ENCODE measurements around the gene FANCI. TPM values are rescaled to one million over a fixed set of nuclear protein-coding genes. Genes with fewer than 3 reads are reported as not detected.

The FANCI gene
- total RNA-seq, 1 donor from 2014 or later, result 66.5 TPM

- Mint-ChIP-seq H3K36me3 (ENCODE audit: insufficient read depth) (no peaks in the 10 kb centered on the region), H3K9me3 (ENCODE audit: low read depth) (no peaks in the 10 kb centered on the region), H3K27ac (no peak overlapping the region), H3K4me1 (ENCODE audit: low read depth) (no peaks in the 10 kb centered on the region), H3K27me3 (peaks cover 5% of the 10 kb centered on the region), H3K4me3 (ENCODE audit: low read depth) (no peak overlapping the region)
- TF ChIP-seq CTCF (IDR thresholded peaks at IDR 0.05; ENCODE audit: unreplicated experiment), result no peak
- DNase-seq (ENCODE audit: low spot score, unreplicated experiment), result no peak
Observed at GRCh38 chr15:89209057-89209456, 34.7 kb upstream of the FANCI start.

- no peak for DNase-seq (ENCODE audit: low spot score, unreplicated experiment)
- Mint-ChIP-seq H3K27me3 (peaks cover 5% of the 10 kb centered on the region), H3K4me1 (ENCODE audit: low read depth) (no peaks in the 10 kb centered on the region), H3K4me3 (ENCODE audit: low read depth) (no peak overlapping the region), H3K9me3 (ENCODE audit: low read depth) (no peaks in the 10 kb centered on the region), H3K36me3 (ENCODE audit: insufficient read depth) (no peaks in the 10 kb centered on the region), H3K27ac (no peak overlapping the region)
- TF ChIP-seq CTCF (IDR thresholded peaks at IDR 0.05; ENCODE audit: unreplicated experiment), result no peak
Observed at GRCh38 chr15:89211678-89212170, 32.1 kb upstream of the FANCI start.

- Mint-ChIP-seq H3K27me3 (peaks cover 7% of the 10 kb centered on the region), H3K36me3 (ENCODE audit: insufficient read depth) (no peaks in the 10 kb centered on the region), H3K27ac (no peak overlapping the region), H3K4me1 (ENCODE audit: low read depth) (no peaks in the 10 kb centered on the region), H3K9me3 (ENCODE audit: low read depth) (no peaks in the 10 kb centered on the region), H3K4me3 (ENCODE audit: low read depth) (no peak overlapping the region)
- no peak for DNase-seq (ENCODE audit: low spot score, unreplicated experiment)
- no peak for TF ChIP-seq CTCF (IDR thresholded peaks at IDR 0.05; ENCODE audit: unreplicated experiment)
Observed at GRCh38 chr15:89215627-89216026, 28.2 kb upstream of the FANCI start.

GRCh38 chr15:89217031-89217430, 26.7 kb upstream of the FANCI start:
- H3K27me3 Mint-ChIP-seq, result peaks cover 7% of the 10 kb centered on the region
- H3K9me3 Mint-ChIP-seq (ENCODE audit: low read depth), result no peaks in the 10 kb centered on the region
- no peaks in the 10 kb centered on the region for H3K4me1 Mint-ChIP-seq (ENCODE audit: low read depth)
- no peak for DNase-seq (ENCODE audit: low spot score, unreplicated experiment)
- no peak overlapping the region for H3K27ac Mint-ChIP-seq
- no peaks in the 10 kb centered on the region for H3K36me3 Mint-ChIP-seq (ENCODE audit: insufficient read depth)
- H3K4me3 Mint-ChIP-seq (ENCODE audit: low read depth), result no peak overlapping the region
- no peak for TF ChIP-seq CTCF (IDR thresholded peaks at IDR 0.05; ENCODE audit: unreplicated experiment)

- peaks cover 10% of the 10 kb centered on the region for H3K27me3 Mint-ChIP-seq
- DNase-seq (ENCODE audit: low spot score, unreplicated experiment), result no peak
- no peaks in the 10 kb centered on the region for H3K4me1 Mint-ChIP-seq (ENCODE audit: low read depth)
- no peak for TF ChIP-seq CTCF (IDR thresholded peaks at IDR 0.05; ENCODE audit: unreplicated experiment)
- H3K36me3 Mint-ChIP-seq (ENCODE audit: insufficient read depth), result no peaks in the 10 kb centered on the region
- H3K9me3 Mint-ChIP-seq (ENCODE audit: low read depth), result no peaks in the 10 kb centered on the region
- no peak overlapping the region for H3K4me3 Mint-ChIP-seq (ENCODE audit: low read depth)
- H3K27ac Mint-ChIP-seq, result no peak overlapping the region
Observed at GRCh38 chr15:89217686-89218376, 25.9 kb upstream of the FANCI start.

Data from progenitor cell of endocrine pancreas (in vitro differentiated cells).